Fibroblast of lung (primary cell): ENCODE results near the gene CCDC102A. TPM values are rescaled to one million over a fixed set of nuclear protein-coding genes. Genes with fewer than 3 reads are reported as not detected.
"Not testable (repeated sequence)": the region's sequence is repeated elsewhere in the genome, so short reads cannot be mapped to it uniquely, and the experiment has no call there.

Experiments used
- DNase-seq, 2 donors: peaks; one replicate each; pipeline versions ENCODE4 v3.0.0 to v3.0.0-alpha.2; 2010; ENCODE audit warnings: low read depth in 2 of 2
- H2AFZ ChIP-seq: 2 replicates; pipeline ENCODE4 v1.5.1; 2012; ENCODE audit warnings: low read length, control low read depth, inconsistent platforms
- H3K27ac ChIP-seq: 2 replicates; pipeline ENCODE4 v1.5.1; 2011; ENCODE audit warnings: low read length, control low read depth; ENCODE audit not compliant: insufficient read depth
- H3K27me3 ChIP-seq: 2 replicates; pipeline ENCODE4 v1.5.1; 2011; ENCODE audit warnings: mild to moderate bottlenecking, low read length; ENCODE audit not compliant: control insufficient read depth, insufficient read depth
- H3K36me3 ChIP-seq: 2 replicates; pipeline ENCODE4 v1.5.1; 2011; ENCODE audit warnings: low read length; ENCODE audit not compliant: control insufficient read depth, insufficient read depth
- H3K4me1 ChIP-seq: 2 replicates; pipeline ENCODE4 v1.5.1; 2011; ENCODE audit warnings: low read length; ENCODE audit not compliant: control insufficient read depth, insufficient read depth; ENCODE audit errors: extremely low read depth
- H3K4me2 ChIP-seq: 2 replicates; pipeline ENCODE4 v1.5.1; 2011; ENCODE audit warnings: low read length, control low read depth; ENCODE audit not compliant: insufficient read depth; ENCODE audit errors: extremely low read depth
- H3K4me3 ChIP-seq, 4 experiments: fragments of 200-600 bp in 1 of 4; sonication (generic) in 1 of 4; replicated peaks in 1 of 4; 2 replicates each; pipeline ENCODE4 v1.5.1; 2011 to 2016; ENCODE audit warnings: low read length in 4 of 4, low read depth in 3 of 4, mild to moderate bottlenecking in 3 of 4, control low read depth in 2 of 4, inconsistent platforms in 1 of 4, mixed read lengths in 1 of 4; ENCODE audit not compliant: insufficient read depth in 1 of 4; ENCODE audit errors: control extremely low read depth in 1 of 4
- H3K79me2 ChIP-seq: 2 replicates; pipeline ENCODE4 v1.5.1; 2012; ENCODE audit warnings: mild to moderate bottlenecking, low read length, inconsistent platforms; ENCODE audit not compliant: control insufficient read depth, insufficient read depth
- H3K9ac ChIP-seq: 2 replicates; pipeline ENCODE4 v1.5.1; 2011; ENCODE audit warnings: mild to moderate bottlenecking, low read length, control low read depth; ENCODE audit not compliant: insufficient read depth
- H3K9me3 ChIP-seq: 2 replicates; pipeline ENCODE4 v1.5.1; 2012; ENCODE audit warnings: low read depth, low read length; ENCODE audit not compliant: control insufficient read depth, insufficient read depth
- H4K20me1 ChIP-seq: 2 replicates; pipeline ENCODE4 v1.5.1; 2011; ENCODE audit warnings: low read length; ENCODE audit not compliant: control insufficient read depth, insufficient read depth; ENCODE audit errors: extremely low read depth
- CTCF ChIP-seq, 2 donors: IDR thresholded peaks in 1 of 2; conservative IDR thresholded peaks in 1 of 2; 1 replicate in 1 of 2; 2 replicates in 1 of 2; pipeline ENCODE4 v1.5.1; 2011 to 2012; ENCODE audit warnings: low read length in 2 of 2, control low read depth in 1 of 2, inconsistent platforms in 1 of 2, low read depth in 1 of 2, mild to moderate bottlenecking in 1 of 2
- EZH2 ChIP-seq: IDR thresholded peaks from 2 replicates; pipeline ENCODE4 v1.5.1; 2012; ENCODE audit warnings: low read length, control low read depth, mild to moderate bottlenecking; ENCODE audit errors: missing control alignments
- polyA plus RNA-seq, 2 donors: library from polyadenylated mRNA; depleted of rRNA in 1 of 2; stranded (reverse) in 1 of 2; unstranded in 1 of 2; fragments of >200 nt; gene quantifications; 2 replicates each; pipeline ENCODE4 v1.2.1, GENCODE V29; 2011 to 2012; ENCODE audit warnings: missing spikeins in 1 of 2
- total RNA-seq: library from RNA; depleted of rRNA; stranded (reverse); fragments of >200 nt; gene quantifications from 2 replicates; pipeline ENCODE4 v1.2.1, GENCODE V29; 2014

Gene CCDC102A
- total and polyA plus RNA-seq, 2 donors (not counting 1 experiment from before 2014, with no cell fraction given), result 7.1 to 16.7 TPM

GRCh38 chr16:57551057-57551456 lies 14.7 kb upstream of the CCDC102A start:
- Histone ChIP-seq H3K4me2 (no peak overlapping the region), H3K4me3 (no peak overlapping the region), H2AFZ (no peak overlapping the region), H3K27ac (no peak overlapping the region), H3K9me3 (no peaks in the 10 kb centered on the region), H4K20me1 (no peaks in the 10 kb centered on the region), H3K36me3 (no peaks in the 10 kb centered on the region), H3K9ac (no peak overlapping the region), H3K4me1 (no peaks in the 10 kb centered on the region), H3K79me2 (no peaks in the 10 kb centered on the region), H3K27me3 (peaks cover 15% of the 10 kb centered on the region)
- TF ChIP-seq EZH2, result no peak
- DNase-seq, result no peak

- H2AFZ ChIP-seq, result no peak overlapping the region
- no peaks in the 10 kb centered on the region for H3K4me1 ChIP-seq
- H3K27me3 ChIP-seq, result peaks cover 11% of the 10 kb centered on the region
- no peaks in the 10 kb centered on the region for H3K9me3 ChIP-seq
- no peak overlapping the region for H3K4me2 ChIP-seq
- no peaks in the 10 kb centered on the region for H3K36me3 ChIP-seq
- no peaks in the 10 kb centered on the region for H3K79me2 ChIP-seq
- TF ChIP-seq EZH2, result no peak
- TF ChIP-seq CTCF (conservative IDR thresholded peaks at IDR 0.05 in 1 of 2, IDR thresholded peaks at IDR 0.05 in 1 of 2; ENCODE audit: low read depth in 1 of 2, low read length in 2 of 2), result no peak
- no peak for DNase-seq
- no peak overlapping the region for H3K9ac ChIP-seq
- H3K4me3 ChIP-seq, result no peak overlapping the region
- no peaks in the 10 kb centered on the region for H4K20me1 ChIP-seq
- no peak overlapping the region for H3K27ac ChIP-seq
These were observed 13.4 kb upstream of the CCDC102A start for GRCh38 chr16:57549730-57550129.

- Histone ChIP-seq H2AFZ (no peak overlapping the region), H3K27ac (no peak overlapping the region), H3K36me3 (no peaks in the 10 kb centered on the region), H3K9me3 (no peaks in the 10 kb centered on the region), H3K27me3 (peaks cover 11% of the 10 kb centered on the region), H4K20me1 (no peaks in the 10 kb centered on the region), H3K4me3 (no peak overlapping the region), H3K9ac (no peak overlapping the region), H3K79me2 (no peaks in the 10 kb centered on the region), H3K4me1 (no peaks in the 10 kb centered on the region), H3K4me2 (no peak overlapping the region)
- TF ChIP-seq CTCF (conservative IDR thresholded peaks at IDR 0.05 in 1 of 2, IDR thresholded peaks at IDR 0.05 in 1 of 2; ENCODE audit: low read depth in 1 of 2, low read length in 2 of 2), result no peak
- TF ChIP-seq EZH2, result no peak
- DNase-seq, result no peak
These were observed 12.0 kb upstream of the CCDC102A start for GRCh38 chr16:57548408-57548807.

GRCh38 chr16:57547524-57547923 lies 11.2 kb upstream of the CCDC102A start:
- not testable (repeated sequence) for H4K20me1 ChIP-seq, H3K9ac ChIP-seq, H3K79me2 ChIP-seq, H3K4me1 ChIP-seq, H3K4me3 ChIP-seq, H3K9me3 ChIP-seq, H3K27ac ChIP-seq, DNase-seq, H3K36me3 ChIP-seq, H2AFZ ChIP-seq, H3K4me2 ChIP-seq
- H3K27me3 ChIP-seq, result peaks cover 11% of the 10 kb centered on the region
